GM12878 (cell line): Measurements from ENCODE around the gene CAVIN2.

Experiments
- ATF7 ChIP-seq: fragments of 450-650 bp; IDR thresholded peaks from 2 replicates; pipeline ENCODE4 v1.6.1; 2016; ENCODE audit warnings: low read depth, mild to moderate bottlenecking
- CTCF ChIP-seq, 3 experiments: IDR thresholded peaks in 2 of 3; conservative IDR thresholded peaks in 1 of 3; 2 replicates each; pipeline ENCODE4 v1.5.1; 2011; ENCODE audit warnings: low read depth in 3 of 3, low read length in 3 of 3, mild to moderate bottlenecking in 3 of 3, control low read depth in 2 of 3, moderate library complexity in 2 of 3, inconsistent platforms in 1 of 3, mixed read lengths in 1 of 3; ENCODE audit not compliant: control insufficient read depth in 2 of 3, insufficient read depth in 1 of 3; ENCODE audit errors: extremely low read depth in 1 of 3
- POLR2AphosphoS5 ChIP-seq: IDR thresholded peaks from 2 replicates; pipeline ENCODE4 v1.6.1; 2011; ENCODE audit warnings: mild to moderate bottlenecking, low read length, inconsistent platforms
- SREBF2 ChIP-seq: IDR thresholded peaks from 2 replicates; pipeline ENCODE4 v1.6.1; 2012; ENCODE audit warnings: mild to moderate bottlenecking, low read length

DNA sequence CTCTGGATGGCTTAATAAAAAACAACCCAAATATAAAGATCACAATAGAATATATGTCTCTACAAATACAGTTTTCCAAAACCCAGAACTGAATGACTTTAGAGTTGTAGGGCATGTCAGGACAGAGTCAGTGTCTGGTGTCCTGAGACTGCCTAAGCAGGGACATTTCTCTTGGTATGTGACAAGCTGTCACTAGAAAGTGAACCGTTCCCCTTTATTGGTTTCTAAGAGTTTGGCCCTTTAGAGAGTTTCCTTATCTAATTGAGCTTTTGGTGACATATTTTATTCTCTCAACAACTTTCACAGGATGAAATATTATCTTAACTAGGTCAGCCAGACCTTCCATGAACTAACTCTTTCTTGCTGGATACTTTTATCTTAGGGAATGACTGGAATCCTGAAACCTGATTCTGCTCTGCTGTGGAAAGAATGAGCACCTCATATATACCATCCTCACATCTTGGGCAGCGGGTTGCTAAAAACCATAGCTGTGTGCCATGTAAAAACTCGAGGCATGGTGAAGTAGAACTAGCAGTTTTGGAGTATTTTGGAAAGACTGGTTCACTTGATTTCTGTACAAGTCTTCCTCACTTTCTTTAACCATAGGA lies 54.8 kb downstream of the CAVIN2 start:
- TF ChIP-seq POLR2AphosphoS5, result no peak
- no peak for TF ChIP-seq SREBF2
- TF ChIP-seq ATF7, result no peak
- TF ChIP-seq CTCF (IDR thresholded peaks at IDR 0.05 in 2 of 3, conservative IDR thresholded peaks at IDR 0.05 in 1 of 3; ENCODE audit: control insufficient read depth in 2 of 3, extremely low read depth in 1 of 3, insufficient read depth in 1 of 3, low read depth in 3 of 3, low read length in 3 of 3), result no peak
